Bone marrow (tissue), 2 donors: ENCODE results near the gene GRXCR2.
"Not testable (repeated sequence)": the region's sequence is repeated elsewhere in the genome, so short reads cannot be mapped to it uniquely, and the experiment has no call there.

Experiments
- DNase-seq, 2 donors: peaks; one replicate each; lab custom pipeline; 2025; lab: John Stamatoyannopoulos, UW

GRXCR2 gene

GRCh38 chr5:145874765-145875164 is 2.0 kb upstream of the GRXCR2 start:
- no peak for DNase-seq

- no peak for DNase-seq
These were observed 328 bp downstream of the GRXCR2 start for GRCh38 chr5:145872486-145872885.

- DNase-seq = no peak
These were observed 3.1 kb downstream of the GRXCR2 start for GRCh38 chr5:145869753-145870152.

- no peak for DNase-seq
These were observed 5.0 kb downstream of the GRXCR2 start for GRCh38 chr5:145867806-145868205.

- not testable (repeated sequence) for DNase-seq
These were observed 8.4 kb downstream of the GRXCR2 start for GRCh38 chr5:145864432-145864831.

GRCh38 chr5:145863003-145863402 is 9.8 kb downstream of the GRXCR2 start:
- no peak for DNase-seq

- DNase-seq = no peak
These were observed 12.9 kb downstream of the GRXCR2 start for GRCh38 chr5:145859897-145860296.

DNA sequence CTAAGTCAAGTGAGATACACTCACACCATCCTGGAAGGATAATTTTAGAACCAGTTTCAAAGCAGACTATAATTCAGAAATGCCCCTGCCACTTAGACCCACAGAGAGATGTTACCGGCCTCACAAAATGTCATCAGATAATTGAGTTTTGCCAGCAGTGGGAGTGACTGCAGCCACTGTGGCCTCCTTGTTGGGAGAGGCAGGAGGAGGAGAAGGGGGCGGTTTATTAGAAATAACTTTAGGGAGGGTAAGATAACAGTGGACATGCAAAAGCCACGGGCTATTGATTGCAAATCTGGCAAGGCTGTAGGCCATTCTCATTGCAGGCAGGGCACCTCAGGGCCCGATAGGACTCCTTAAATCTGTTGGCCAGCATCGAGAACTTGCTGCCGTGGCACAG is 13.4 kb downstream of the GRXCR2 start:
- DNase-seq = no peak

DNA sequence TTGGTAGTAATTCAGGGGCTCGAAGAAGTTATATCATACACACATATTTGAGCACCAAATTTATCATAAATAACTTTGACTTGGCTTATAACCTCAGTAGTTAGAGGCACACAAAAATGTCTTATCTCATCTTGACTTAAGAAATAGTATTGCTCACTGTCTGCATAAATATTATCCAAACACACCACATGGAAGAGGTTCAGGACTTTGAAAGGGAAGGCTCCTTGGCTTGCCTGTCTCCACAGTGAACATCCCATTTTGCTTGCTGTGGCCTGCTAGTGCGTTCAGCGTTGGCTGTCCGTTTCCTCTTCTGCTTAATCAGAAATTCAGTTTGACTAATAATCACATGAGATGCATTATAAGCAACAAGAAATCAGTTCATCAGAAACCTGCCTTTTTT is 13.9 kb downstream of the GRXCR2 start:
- no peak for DNase-seq

GRCh38 chr5:145856285-145856818 is 16.5 kb downstream of the GRXCR2 start:
- no peak for DNase-seq

GRCh38 chr5:145855763-145856267 is 17.0 kb downstream of the GRXCR2 start:
- DNase-seq = no peak

- DNase-seq = no peak
These were observed 18.1 kb downstream of the GRXCR2 start for GRCh38 chr5:145854651-145855258.

- DNase-seq = no peak
These were observed 18.9 kb downstream of the GRXCR2 start for GRCh38 chr5:145853781-145854376.

- no peak for DNase-seq
These were observed 19.8 kb downstream of the GRXCR2 start for GRCh38 chr5:145852990-145853389.

- DNase-seq = no peak
These were observed 24.0 kb downstream of the GRXCR2 start for GRCh38 chr5:145848854-145849253.

GRCh38 chr5:145847499-145848497 is 25.0 kb downstream of the GRXCR2 start:
- no peak for DNase-seq

DNA sequence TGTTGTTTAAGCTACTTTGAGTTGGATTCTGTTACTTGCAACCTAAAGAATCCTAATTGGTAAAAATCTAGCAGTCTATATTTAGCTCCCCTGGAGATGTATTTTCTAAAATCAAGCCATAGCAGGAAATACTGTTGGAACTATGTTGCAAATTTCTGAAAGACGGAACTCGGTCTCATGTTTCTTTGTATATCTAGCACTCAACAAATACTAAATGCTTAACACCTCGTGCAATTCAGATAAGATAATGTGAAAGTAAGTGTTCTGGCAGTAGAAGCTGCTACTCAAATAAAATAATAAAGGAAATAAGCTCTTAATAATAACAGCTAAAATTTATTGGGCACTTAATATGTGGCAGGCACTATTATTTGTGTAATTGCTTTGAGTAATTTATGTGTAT is 26.7 kb downstream of the GRXCR2 start:
- DNase-seq = no peak

DNA sequence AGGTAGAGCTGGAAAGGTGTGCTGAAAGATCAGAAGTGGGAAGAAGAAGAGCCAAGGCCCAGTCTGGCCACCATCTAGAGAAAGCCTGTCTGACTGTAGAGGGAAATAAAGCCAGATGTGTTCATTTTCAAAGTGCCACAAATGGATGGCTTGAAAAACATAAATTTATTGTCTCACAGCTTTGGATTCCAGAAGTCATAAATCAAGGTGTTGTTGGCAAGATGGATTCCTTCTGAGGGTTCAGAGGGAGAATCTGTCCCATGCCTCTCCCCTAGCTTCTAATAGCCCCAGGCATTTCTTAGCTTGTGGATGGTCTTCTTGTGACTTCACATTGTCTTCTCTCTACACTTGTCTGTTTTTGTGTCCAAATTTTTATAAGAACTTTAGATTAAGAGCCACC is 31.5 kb downstream of the GRXCR2 start:
- no peak for DNase-seq

DNA sequence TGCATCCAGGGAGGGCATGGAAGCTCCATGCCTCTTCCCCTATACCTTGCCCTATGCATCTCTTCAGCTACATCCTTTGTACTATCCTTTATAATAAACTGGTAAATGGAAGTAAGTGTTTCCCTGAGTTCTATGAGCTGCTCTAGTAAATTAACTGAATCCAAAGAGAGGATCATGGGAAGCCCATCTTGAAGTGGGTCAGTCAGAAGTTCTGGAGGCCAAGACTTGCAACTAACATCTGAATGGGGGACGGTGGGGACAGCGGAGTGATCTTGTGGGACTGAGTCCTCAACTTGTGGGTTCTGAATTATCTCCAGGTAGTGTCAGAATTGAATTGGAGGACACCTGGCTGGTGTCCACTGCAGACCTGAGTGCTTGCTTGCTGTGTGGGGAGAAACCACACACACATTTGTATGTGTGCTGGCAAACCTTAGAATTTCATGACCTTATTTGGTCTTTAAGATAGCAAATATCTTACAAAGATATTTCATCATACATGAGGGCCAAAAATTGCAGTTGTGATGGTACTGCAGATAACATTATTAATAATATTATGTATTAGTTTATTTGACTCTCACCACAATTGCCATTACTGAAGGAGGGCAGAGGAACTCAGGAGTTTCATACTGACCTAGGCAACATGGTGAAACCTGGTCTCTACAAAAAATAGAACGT is 32.2 kb downstream of the GRXCR2 start:
- no peak for DNase-seq

DNA sequence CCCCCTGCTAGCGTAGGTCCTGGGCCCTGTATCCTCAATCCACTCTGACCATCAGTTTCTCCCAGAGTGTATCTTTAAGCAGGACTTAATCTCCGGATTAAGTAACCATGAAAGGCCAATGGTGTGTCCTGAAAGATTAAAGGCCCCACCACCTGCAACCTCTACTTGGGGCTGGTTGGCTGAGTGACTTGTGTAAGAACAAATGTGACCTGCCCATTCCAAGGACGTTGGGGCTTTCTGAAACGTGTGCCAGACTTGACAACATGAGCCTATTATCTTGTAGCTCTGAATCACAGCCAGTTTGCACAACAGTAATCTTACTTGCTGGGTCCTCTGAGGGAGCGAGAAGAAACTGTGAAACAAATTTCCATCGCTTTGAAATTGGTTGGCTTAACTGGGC is 34.5 kb downstream of the GRXCR2 start:
- DNase-seq = no peak

GRCh38 chr5:145836241-145836640 is 36.6 kb downstream of the GRXCR2 start:
- not testable (repeated sequence) for DNase-seq

DNA sequence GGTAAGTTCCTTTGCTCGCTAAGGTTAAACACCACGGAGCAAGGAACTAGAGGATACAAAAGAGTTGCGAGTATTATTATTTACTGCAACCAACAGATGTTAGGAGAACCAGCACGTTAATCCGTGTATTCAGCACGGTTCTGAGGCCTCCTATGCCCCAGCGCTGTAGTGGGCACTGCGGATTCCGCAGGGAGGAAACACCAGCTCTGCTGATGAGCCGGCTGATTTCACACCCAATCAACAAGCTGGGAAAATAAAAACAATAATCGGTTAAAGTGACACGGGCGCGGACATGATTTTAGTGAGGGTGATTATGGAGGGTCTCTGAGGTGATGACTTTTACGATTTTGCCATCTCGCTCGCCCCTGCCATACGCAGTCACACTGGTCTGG is 37.0 kb downstream of the GRXCR2 start:
- no peak for DNase-seq
